HG02870 (cell line): ENCODE results near the gene CYBA.

ENCODE experiments used
- ATAC-seq: cut with Tn5 transposase; IDR thresholded peaks from one replicate; pipeline ENCODE4 v1.9.1; 2021; ENCODE audit warnings: mild to moderate bottlenecking, moderate library complexity; ENCODE audit not compliant: unreplicated experiment

CYBA gene

GRCh38 chr16:88647178-88648070 is 3.4 kb downstream of the CYBA start:
- no peak for ATAC-seq

GRCh38 chr16:88646345-88647034 is 4.4 kb downstream of the CYBA start:
- no peak for ATAC-seq

DNA sequence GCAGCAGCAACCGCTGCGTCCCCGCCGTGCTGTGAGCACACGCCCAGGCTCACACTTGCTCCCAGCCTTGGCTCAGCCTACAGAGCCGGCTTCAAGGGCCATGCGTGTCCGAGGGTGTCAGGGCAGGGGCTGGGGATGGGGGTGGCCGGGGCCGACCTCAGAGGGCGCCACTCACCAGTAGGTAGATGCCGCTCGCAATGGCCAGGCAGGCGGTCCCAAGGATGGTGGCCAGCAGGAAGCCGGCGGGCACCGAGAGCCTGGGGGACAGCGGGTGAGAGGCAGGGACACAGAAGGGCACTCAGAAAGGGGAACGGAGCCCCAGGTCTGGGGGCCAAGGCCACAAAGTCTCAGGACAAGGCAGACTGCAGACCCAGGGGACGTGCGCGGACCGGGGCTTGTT is 4.9 kb downstream of the CYBA start:
- no peak for ATAC-seq

DNA sequence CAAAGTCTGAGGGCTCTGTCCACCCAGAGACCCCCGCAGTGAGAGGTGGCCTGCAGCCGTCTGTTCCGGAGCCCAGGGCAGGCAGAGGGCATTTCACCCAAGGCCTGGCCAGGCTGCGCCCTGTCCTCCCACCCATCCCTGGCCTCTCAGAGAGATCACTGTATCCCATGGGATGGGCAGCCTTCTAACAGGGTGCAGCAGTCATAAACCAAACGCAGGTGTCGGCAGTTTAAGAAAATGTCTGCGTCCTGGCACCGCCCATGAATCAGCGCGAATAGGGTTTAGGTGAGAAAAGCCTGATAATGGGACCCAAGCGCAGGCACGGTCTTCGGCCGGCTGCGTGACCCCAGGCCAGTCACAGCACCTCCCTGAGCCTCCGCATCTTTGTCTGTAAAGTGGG is 5.4 kb downstream of the CYBA start:
- ATAC-seq = no peak

- no peak for ATAC-seq
These were observed 7.3 kb downstream of the CYBA start for GRCh38 chr16:88643644-88643932.

DNA sequence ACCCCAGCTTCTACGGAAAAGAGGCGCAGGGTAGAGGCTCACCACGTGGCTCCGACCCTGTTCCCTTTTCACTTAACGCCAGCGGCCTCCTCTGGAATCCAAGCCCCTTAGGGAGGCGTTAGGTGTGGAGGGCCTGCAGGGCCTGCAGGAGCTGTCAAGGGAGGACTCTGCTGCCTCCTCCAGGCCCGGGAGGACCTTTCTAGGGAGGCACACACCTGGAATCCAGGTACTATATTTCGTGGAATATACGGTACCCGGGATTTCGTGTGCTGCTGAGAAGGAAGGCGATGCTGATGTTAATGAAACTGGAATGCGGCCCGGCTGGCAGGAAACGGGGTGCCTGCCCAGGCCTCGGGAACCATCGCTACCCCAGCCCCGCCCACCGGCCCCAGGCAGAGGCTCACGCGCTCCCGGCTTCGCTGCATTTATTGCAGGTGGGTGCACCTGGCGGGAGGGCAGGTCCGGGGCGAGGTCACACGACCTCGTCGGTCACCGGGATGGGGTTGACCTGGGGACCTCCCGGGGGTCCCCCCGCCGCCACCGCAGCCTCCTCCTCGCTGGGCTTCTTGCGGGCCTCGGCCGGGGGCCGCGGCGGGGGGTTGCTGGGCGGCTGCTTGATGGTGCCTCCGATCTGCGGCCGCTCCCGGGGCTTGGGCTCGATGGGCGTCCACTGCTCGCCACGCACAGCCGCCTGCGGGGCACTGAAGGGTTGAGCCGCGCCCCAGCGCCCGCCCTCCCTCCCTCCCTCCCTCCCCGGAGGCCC is 7.8 kb downstream of the CYBA start:
- no peak for ATAC-seq

DNA sequence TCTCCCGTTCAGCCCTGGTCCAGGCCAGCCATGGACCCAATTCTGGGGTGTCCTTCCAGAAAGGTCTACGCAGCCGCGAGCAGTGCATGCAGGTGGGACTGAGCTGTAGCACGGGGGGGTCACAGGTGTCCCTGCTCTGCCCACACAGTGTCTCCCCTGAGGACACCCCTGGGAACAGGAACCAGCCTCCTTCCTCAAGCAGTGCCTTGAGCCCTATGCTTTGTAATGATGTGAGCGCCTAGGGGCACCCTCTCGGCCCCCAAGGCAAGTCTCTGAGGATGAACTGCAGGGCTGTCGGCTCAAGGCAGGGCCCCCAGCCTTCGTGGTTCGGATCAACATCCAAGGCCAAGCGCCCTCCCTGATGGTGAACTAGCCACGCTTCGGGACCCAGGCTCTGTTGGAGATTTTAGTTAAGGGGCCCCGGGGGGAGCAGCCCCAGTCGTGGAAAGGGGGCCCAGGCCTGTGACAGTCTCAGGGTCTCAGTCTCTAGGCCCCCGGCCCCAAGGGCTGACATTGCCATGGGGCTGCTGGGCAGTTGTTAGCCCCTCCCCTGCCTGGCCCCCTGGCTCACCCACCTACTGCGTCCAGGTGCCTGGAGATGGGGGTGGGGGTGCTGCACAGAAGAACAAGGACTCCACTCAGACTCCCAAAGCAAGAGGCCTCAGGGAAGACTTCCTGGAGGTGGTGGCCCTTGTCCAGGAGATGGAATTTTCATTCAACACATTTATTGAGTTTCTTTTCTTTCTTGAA is 10.2 kb downstream of the CYBA start:
- no peak for ATAC-seq

DNA sequence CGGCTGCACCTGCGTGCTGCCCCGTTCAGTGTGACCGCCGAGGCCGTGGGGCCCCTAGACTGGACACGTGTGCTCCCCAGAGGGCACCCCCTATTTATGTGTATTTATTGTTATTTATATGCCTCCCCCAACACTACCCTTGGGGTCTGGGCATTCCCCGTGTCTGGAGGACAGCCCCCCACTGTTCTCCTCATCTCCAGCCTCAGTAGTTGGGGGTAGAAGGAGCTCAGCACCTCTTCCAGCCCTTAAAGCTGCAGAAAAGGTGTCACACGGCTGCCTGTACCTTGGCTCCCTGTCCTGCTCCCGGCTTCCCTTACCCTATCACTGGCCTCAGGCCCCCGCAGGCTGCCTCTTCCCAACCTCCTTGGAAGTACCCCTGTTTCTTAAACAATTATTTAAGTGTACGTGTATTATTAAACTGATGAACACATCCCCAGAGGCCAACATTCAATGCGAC is 10.8 kb downstream of the CYBA start:
- no peak for ATAC-seq

GRCh38 chr16:88639231-88640038 is 11.4 kb downstream of the CYBA start:
- no peak for ATAC-seq

DNA sequence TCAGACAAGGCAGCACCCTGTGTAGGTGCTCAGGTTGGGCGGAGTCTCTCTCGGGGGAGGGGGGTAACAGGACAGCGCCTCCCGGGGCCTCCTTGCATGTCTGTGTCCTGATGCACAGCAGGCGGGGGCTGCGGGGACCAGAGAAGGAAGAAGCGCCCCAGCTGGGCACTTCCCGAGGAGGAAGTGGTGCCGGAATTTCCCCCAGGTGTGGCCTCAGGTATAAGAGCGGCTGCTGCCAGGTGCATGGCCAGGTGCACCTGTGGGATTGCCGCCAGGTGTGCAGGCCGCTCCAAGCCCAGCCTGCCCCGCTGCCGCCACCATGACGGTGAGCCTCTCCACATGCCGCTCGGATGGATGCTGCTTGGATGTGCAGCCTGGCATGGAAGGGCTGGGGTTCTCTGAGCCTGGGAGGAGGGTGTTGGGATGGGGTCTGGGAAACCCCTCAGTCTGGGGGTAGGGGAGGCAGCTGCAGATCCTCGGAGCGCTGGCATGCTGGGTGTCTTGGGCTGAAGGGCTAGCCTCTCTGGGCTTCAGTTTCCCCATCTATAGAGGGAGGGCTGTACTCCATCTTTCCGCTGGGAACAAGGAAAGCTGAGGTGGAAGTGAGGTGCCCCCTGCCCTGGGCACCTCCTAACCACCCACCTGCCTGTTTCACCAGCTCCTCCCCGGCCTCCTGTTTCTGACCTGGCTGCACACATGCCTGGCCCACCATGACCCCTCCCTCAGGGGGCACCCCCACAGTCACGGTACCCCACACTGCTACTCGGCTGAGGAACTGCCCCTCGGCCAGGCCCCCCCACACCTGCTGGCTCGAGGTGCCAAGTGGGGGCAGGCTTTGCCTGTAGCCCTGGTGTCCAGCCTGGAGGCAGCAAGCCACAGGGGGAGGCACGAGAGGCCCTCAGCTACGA is 12.3 kb downstream of the CYBA start, which contains the start of gene IL17C:
IL17C (plus strand) TSS at position 250 of the 908 bp plus-strand sequence; CDS start at position 320, 70 bp downstream.
- no peak for ATAC-seq

DNA sequence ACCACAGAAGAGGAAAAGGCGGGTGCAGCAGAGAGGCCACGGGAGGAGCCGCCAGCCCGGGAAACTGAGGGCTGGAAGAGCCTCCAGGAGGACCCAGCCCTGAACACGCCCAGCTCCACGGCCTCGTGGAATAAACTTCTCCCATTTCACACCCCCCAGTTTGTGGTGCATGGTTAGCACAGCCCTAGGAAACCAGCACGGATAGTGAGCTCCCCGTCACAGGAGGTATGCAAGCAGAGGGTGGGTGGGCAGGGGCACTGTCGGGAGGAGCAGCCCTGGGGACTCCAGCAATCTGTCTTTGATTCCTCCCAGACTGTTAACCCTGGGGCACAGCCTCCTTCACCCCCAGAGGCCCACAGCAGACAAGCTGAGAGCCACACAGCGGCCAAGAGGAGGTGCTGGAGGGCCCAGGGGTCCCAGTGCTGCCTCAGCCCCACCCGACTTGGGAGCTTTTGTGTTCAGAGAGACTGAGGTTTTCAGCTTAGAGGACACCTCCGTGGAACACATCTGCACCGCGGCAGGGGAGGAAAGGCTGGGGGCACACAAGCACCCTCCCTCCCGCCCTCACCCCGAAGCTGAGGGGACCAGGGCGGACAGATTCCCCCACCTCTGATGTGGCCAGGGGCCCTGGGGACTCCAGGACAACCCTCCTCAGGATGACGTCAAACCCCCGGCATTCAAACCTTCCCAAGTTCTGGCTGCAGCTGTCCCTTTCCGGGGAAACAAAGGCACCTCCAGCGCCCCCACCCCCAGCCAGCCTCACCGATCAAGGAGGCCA is 14.2 kb downstream of the CYBA start:
- no peak for ATAC-seq

GRCh38 chr16:88635671-88636319 is 15.1 kb downstream of the CYBA start:
- no peak for ATAC-seq

GRCh38 chr16:88634994-88635670 is 15.7 kb downstream of the CYBA start:
- ATAC-seq = no peak

DNA sequence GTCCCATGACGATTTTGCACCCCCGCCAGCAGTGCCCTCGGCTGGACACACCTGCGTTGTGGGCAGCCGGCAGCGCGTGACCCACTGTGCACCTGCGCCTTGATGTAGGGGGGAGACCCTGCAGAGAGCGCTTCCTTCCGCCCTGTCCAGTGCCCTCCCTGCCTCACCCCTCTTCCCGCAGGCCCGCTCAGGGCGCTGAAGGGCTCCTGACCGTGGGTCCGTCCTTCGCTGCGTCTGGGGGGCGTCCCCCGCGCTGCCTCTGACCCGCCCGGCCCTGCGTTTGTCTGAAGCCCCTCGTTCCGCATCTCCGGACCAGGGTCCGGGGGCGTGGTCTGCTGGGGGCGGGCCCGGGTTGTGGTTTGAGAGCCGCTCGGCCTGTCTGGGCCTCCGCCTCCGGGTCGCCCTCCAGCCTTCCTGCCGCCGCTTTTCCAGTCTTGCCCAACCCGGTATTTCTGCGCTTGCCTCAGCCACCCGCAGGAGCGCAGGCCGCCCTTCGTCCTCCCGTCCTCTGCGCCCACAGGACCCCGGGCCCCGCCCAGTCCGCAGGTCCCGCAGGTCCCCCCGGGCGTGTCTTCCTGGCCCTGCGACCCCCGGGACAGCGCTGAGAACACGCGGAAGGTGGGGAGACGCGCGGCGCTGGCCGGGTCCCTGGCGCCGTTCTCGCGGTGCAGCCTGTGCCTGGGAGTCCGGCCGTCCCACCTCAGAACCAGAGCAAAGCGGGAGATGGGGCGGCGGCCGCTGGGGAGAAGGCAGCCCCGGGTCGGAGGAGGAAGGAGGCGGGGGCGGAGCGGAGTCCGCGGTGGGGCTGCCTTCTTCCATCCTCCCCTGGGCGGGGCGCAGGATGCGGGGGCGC is 16.5 kb downstream of the CYBA start:
- peak; percentile 49 for ATAC-seq

- ATAC-seq = peak; percentile 14
These were observed 17.1 kb downstream of the CYBA start for GRCh38 chr16:88633684-88634140.

- no peak for ATAC-seq
These were observed 18.3 kb downstream of the CYBA start for GRCh38 chr16:88632587-88632930.
